ENCODE measurements around the gene PPP2R2C.

PPP2R2C gene

GRCh38 chr4:6396696-6397236 is 75.6 kb downstream of the PPP2R2C start:
- no peak for DNase-seq (ENCODE audit: low spot score)

- no peak for DNase-seq (ENCODE audit: low spot score)
These were observed 76.8 kb downstream of the PPP2R2C start for GRCh38 chr4:6395466-6396228.

- DNase-seq (ENCODE audit: low spot score) = no peak
These were observed 77.7 kb downstream of the PPP2R2C start for GRCh38 chr4:6394671-6395081.

DNA sequence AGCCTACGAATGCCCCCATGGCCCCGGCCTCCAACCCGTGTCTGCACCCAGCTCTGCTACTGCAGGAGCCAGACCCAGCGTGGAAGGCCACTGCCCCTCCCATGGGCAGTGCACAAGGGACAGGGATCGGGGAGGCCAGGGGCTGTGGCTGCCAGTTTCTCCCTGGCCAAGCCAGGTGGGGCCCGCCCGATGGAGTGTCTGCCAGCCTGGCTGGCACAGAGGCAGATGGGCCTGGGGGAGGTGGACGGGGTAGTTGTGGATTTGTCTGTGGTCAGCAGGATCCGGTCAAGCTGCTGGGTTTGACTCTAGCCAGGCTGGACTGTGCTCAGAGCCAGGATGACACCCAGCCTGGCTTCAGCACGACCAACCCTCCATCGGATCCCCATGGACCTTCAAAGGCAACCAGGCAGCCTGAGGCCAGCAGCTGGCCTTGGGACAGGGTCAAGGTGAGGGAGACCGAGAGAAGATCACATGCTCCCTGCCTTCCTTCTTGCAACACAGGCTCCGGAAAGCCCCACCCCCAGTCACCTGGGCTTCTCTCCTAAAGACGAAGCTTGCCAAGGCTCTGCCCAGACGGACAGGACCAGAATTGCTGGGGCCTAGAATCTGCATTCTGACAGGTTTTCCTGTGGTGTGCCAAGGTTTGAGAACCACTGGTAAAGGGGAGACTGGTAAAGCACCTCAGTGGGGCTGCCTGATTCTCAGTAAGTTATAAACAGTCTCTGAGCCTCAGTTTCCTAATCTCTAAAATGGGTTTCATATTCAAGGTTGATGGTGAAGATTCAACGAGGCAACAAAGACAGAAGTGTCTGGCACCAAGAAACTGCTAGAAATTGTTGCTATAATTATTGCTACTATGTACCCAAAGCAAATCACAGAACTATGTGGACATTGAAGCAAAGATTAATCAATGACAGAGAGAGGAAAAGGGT is 78.6 kb downstream of the PPP2R2C start:
- no peak for DNase-seq (ENCODE audit: low spot score)

- DNase-seq (ENCODE audit: low spot score) = no peak
These were observed 79.3 kb downstream of the PPP2R2C start for GRCh38 chr4:6393066-6393465.

GRCh38 chr4:6392407-6392806 is 80.0 kb downstream of the PPP2R2C start:
- DNase-seq (ENCODE audit: low spot score) = no peak

GRCh38 chr4:6391852-6392188 is 80.6 kb downstream of the PPP2R2C start:
- DNase-seq (ENCODE audit: low spot score) = no peak

GRCh38 chr4:6391186-6391851 is 81.1 kb downstream of the PPP2R2C start:
- no peak for DNase-seq (ENCODE audit: low spot score)

GRCh38 chr4:6390356-6390755 is 82.1 kb downstream of the PPP2R2C start:
- no peak for DNase-seq (ENCODE audit: low spot score)

DNA sequence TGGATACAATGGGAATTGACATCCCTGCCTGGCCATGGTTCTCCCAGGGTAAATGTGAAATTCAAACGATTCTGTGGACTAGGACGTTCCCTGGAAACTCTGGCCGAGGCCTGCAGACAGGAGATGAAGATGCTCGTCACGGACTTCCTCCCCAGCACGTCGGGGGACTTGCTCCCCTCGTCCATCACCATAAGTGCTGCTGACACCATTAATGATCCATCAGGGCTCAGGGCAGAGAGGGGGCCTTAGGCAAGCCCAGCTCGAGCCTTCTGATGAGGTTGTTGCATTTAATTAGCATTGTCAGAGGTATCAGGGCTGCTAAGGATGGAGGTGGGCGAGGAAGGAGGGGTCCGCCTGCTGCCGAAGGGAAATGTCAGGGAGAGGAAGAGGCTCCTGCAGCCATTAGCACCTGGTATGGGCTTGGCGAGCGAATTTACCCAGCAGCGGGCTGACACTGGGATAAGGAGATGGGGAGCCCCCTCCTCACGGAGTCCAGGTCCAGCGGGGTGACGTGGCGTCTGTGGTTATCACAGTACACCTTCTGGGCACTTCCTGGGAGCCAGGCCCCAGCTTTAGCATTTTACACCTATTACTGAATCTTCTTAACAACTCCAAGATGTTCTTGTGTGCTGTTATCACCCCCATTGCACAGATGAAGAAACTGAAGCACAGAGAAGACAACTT is 83.1 kb downstream of the PPP2R2C start:
- no peak for DNase-seq (ENCODE audit: low spot score)

DNA sequence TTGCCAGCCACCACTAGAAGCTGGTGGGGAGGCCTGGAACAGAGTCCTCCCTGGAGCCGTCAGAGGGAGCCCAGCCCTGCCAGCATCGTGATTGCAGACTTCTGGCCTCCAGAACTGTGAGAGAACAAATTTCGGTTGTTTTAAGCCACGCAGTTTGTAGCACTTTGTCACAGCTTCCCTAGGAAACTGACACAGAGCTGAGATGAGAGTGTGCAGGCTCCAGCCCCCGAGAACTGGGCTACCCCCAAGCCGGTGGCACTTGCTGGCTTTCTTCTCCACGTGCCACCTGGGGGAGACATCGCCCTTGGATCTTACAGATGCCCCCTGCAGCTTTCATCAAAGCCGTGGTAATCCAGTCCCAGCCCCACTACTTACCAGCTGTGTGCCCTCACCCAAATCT is 83.7 kb downstream of the PPP2R2C start:
- no peak for DNase-seq (ENCODE audit: low spot score)

GRCh38 chr4:6387946-6388345 is 84.5 kb downstream of the PPP2R2C start:
- no peak for DNase-seq (ENCODE audit: low spot score)

DNA sequence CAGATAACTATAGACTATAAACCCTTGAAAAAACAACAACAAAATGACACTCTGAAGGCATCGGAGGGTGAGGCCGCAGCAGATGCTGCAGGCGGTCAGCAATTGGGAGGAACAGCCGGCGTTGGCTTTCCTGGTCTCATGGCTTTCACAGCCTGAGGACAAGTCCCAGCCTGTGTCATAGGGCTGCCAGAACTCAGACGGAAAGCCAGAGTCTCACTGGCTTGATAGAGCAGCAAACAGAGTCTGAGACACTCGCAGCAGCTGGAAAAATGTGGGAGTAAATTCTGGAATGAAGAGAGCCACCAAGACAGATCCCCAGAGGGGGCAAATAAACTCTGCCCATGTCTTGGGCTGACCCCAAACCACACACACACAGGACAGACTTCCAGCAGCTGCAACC is 86.3 kb downstream of the PPP2R2C start:
- DNase-seq (ENCODE audit: low spot score) = no peak

- no peak for DNase-seq (ENCODE audit: low spot score)
These were observed 87.1 kb downstream of the PPP2R2C start for GRCh38 chr4:6385288-6385687.

DNA sequence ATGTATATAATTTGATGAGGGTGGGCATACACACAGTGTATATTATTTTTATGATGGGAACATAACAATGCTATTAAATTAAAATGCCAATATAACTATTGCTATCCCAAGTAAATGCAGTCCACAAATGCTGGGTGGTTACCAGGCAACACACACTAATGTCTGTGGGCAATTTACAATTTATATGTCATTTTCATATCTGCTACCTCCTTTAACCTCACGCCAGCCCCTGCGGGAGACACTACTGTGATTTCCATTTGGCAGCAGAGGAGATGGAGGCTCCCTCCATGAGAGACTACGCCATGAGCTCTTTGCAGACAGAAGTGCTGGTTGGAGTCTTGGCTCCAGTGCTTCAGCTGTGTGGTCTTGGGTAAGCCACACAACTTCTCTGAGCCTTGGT is 87.9 kb downstream of the PPP2R2C start:
- no peak for DNase-seq (ENCODE audit: low spot score)

- no peak for DNase-seq (ENCODE audit: low spot score)
These were observed 88.5 kb downstream of the PPP2R2C start for GRCh38 chr4:6383929-6384328.

- no peak for DNase-seq (ENCODE audit: low spot score)
These were observed 89.4 kb downstream of the PPP2R2C start for GRCh38 chr4:6383009-6383404.

GRCh38 chr4:6381571-6382123 is 90.8 kb downstream of the PPP2R2C start:
- no peak for DNase-seq (ENCODE audit: low spot score)

DNA sequence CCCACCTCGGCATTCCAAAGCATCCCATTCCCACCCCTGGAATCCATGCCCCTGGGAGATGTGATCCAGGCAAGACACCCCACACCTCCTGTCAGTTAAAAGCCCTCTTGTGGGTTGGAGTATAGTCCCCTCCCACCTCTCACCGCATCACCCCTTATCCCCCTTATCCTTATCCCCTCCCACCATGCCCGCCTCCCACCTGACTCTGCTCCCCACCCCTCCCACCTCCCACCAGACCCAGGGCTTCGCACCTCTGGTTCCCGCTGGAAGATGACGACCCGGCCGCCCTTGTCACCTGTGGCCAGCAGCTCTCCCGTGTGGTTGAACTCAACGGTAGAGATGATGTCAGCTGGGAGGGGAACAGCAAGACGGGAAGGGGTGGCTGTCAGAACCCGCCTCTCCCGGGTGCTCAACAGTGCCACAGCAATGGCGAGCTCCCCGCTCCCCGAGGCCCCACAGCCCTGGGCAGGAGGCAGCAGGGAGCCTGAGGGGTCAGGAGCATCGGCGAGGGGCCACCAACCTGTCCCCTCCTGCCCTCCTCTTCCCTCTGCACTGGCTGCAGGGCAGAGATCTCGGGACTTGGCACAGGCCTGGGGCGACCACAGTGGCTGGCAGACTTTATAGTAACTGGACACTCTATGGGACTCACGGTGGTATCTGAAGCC is 91.5 kb downstream of the PPP2R2C start:
- DNase-seq (ENCODE audit: low spot score) = no peak

- no peak for DNase-seq (ENCODE audit: low spot score)
These were observed 92.4 kb downstream of the PPP2R2C start for GRCh38 chr4:6379767-6380745.

All from GM03348 (cell line).